ENCODE results near the gene PAK1.
"Not testable (repeated sequence)": the region's sequence is repeated elsewhere in the genome, so short reads cannot be mapped to it uniquely, and the experiment has no call there.

The PAK1 gene

GRCh38 chr11:77316733-77317342 lies 157.1 kb downstream of the PAK1 start:
- in situ Hi-C loops (cut with MboI; ENCODE audit: low sequenced_read_pairs): no loop called here

- in situ Hi-C loops (cut with MboI; ENCODE audit: low sequenced_read_pairs): no loop called here
These were observed 161.8 kb downstream of the PAK1 start for GRCh38 chr11:77312107-77312506.

DNA sequence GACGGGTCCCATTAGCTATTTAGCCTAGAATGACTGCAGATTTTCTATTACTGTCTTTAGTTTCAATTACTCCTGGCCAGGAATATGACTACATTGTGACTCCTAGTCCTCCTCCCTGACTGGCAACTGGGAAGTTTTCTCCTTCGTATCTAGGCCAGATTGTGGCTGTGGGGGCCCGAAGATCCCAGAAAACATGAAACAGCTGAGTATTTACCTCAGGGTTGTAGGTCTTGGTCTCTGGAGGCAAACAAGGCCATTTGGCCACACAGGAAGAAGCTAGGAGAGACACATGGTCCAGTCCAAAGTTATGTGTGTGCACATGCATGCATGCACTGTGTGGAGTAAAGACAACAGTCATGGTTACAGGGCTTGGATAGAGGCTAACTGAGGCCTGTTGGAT lies 162.2 kb downstream of the PAK1 start:
- in situ Hi-C loops (cut with MboI; ENCODE audit: low sequenced_read_pairs): no loop called here

DNA sequence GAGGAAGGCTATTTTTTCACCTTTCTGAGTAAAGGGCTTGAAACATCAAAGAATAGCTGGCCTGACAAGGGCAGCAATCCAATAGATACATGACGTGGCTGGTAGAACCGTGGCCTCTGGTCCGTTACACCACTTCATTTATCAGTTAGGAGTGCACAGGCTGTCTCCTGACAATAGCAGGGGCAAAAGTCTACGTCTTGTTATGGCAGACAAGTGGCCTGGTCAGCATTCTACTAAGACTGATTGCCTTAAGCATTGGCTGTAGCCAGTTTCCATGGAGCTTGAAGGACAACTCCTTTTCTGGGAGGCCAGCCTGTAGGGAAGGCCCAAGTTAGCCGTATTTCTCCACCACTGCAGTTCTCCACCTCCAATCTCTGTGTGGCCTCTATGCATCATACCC lies 163.2 kb downstream of the PAK1 start:
- in situ Hi-C loops (cut with MboI; ENCODE audit: low sequenced_read_pairs): no loop called here

- in situ Hi-C loops (cut with MboI; ENCODE audit: low sequenced_read_pairs): no loop called here
These were observed 164.4 kb downstream of the PAK1 start for GRCh38 chr11:77309401-77310085.

GRCh38 chr11:77308838-77309237 lies 165.1 kb downstream of the PAK1 start:
- in situ Hi-C loops (cut with MboI; ENCODE audit: low sequenced_read_pairs): no loop called here

- in situ Hi-C loops (cut with MboI; ENCODE audit: low sequenced_read_pairs): no loop called here
These were observed 170.6 kb downstream of the PAK1 start for GRCh38 chr11:77303328-77303727.

GRCh38 chr11:77302752-77303151 lies 171.1 kb downstream of the PAK1 start:
- in situ Hi-C loops (cut with MboI; ENCODE audit: low sequenced_read_pairs): no loop called here

GRCh38 chr11:77301510-77301909 lies 172.4 kb downstream of the PAK1 start, which contains the start of gene GDPD4:
Gene GDPD4, minus strand, starts transcription at chr11:77301686. Its CDS starts 16,549 bp downstream, at chr11:77285137.
- in situ Hi-C loops (cut with MboI; ENCODE audit: low sequenced_read_pairs): no loop called here

GRCh38 chr11:77300695-77301094 lies 173.2 kb downstream of the PAK1 start:
- in situ Hi-C loops (cut with MboI; ENCODE audit: low sequenced_read_pairs): no loop called here

GRCh38 chr11:77300028-77300427 lies 173.9 kb downstream of the PAK1 start:
- in situ Hi-C loops (cut with MboI; ENCODE audit: low sequenced_read_pairs): not testable (repeated sequence)

DNA sequence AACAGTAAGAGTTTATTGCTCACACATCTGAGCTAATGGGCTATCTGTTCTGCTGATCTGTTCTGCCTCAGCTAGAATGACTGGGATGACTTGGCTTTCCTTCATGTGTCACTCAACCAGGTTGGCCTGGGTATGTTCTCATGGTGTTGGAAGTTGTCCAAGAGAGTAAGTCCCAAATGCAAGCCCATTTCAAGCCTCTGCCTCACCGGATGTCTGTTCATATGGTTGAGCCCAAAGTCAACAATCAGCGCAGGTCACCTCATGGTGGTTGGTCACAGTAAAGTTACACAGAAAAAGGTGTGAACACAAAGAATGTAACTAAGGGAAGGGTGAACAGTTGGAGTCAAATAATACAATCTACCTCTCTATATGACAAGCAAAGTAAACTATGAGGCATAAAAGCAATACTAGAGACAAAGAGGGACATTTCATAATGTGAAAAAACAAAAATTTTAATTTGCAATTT lies 174.3 kb downstream of the PAK1 start:
- in situ Hi-C loops (cut with MboI; ENCODE audit: low sequenced_read_pairs): no loop called here

GRCh38 chr11:77294040-77294439 lies 179.9 kb downstream of the PAK1 start:
- in situ Hi-C loops (cut with MboI; ENCODE audit: low sequenced_read_pairs): no loop called here

DNA sequence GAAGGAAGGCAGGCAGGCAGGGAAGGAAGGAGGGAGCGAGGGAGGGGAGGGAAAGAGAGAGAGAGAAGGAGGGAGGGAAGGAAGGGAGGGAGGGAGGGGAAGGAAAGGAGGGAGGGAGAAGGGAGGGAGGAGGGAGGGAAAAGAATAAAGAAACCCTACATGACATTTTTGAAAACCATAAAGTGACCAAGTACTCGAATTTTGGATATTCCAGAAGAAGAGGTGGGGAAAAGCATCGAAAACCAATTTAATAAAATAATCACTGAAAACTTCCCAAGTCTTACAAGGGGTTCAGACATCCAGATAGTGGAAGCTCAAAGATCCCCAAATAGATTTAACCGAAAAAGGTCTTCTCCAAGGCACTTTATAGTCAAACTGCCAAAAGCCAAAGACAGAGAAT lies 184.2 kb downstream of the PAK1 start:
- in situ Hi-C loops (cut with MboI; ENCODE audit: low sequenced_read_pairs): no loop called here

- in situ Hi-C loops (cut with MboI; ENCODE audit: low sequenced_read_pairs): no loop called here
These were observed 186.2 kb downstream of the PAK1 start for GRCh38 chr11:77287615-77288273.

DNA sequence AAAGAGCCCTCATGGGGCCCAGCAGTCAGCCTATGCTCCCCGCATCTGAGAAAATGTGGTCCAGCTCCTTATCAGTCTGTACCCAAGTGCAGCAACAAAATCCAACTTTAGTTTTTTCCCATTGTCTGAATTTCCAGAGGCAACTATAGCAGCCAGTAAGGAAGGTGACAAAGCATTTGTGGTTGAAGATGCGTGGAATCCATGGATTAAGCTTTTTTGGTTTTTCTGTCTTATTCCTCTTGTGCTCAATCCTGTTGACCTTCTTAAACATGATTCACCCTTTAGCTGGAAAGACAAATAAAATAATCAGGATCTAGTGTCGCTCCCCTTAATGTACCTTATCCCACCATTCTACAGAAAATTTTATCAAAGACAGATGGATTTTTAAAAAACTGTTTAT lies 186.8 kb downstream of the PAK1 start:
- in situ Hi-C loops (cut with MboI; ENCODE audit: low sequenced_read_pairs): no loop called here

- in situ Hi-C loops (cut with MboI; ENCODE audit: low sequenced_read_pairs): no loop called here
These were observed 189.1 kb downstream of the PAK1 start for GRCh38 chr11:77284476-77285468.

GRCh38 chr11:77283101-77283500 lies 190.8 kb downstream of the PAK1 start:
- in situ Hi-C loops (cut with MboI; ENCODE audit: low sequenced_read_pairs): no loop called here

- in situ Hi-C loops (cut with MboI; ENCODE audit: low sequenced_read_pairs): no loop called here
These were observed 195.0 kb downstream of the PAK1 start for GRCh38 chr11:77278595-77279506.

- in situ Hi-C loops (cut with MboI; ENCODE audit: low sequenced_read_pairs): no loop called here
These were observed 197.6 kb downstream of the PAK1 start for GRCh38 chr11:77276271-77276670.
